ENCODE data around the gene TBRG4.

The TBRG4 gene

DNA sequence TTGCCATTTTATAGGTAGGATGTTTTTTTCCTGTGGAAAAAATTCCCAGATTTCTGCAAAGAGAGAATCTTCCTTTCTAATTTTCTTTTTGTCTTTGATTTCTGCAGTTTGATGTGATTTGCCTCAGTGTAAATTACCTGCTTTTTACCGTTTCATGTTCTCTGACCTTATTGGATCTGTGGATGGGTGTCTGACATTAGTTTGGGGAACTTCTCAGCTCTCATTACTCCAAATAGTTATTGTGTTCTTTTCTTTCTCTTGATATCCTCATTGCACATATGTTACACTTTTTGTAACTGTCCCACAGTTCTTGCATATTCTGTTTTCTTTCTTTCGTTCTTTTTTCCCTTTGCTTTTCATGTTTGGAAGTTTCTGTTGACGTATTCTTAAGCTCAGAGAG, 51.2 kb downstream of the TBRG4 start:
- FAIRE-seq (no peak), DNase-seq (ENCODE audit: low spot score) (no peak)

DNA sequence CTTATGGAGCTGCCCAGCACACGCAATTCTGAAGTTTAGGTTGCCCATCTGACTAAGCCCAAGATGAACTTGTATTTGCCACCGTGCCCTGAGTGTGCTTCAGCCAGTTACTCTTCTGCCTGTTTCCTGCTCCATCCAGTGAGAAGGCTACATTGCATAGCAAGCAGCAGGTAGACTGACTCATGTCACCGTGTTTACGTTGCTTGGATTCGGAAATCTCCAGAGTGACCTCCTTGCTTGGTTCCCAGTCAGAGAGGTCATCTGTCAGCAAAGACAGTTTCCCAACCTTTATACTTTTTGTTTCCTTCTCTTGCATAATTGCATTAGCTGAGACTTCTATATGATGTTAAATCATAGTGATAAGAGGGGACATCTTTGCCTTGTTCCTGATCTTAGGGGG, 53.6 kb downstream of the TBRG4 start:
- no peak for FAIRE-seq
- no peak for DNase-seq (ENCODE audit: low spot score)

DNA sequence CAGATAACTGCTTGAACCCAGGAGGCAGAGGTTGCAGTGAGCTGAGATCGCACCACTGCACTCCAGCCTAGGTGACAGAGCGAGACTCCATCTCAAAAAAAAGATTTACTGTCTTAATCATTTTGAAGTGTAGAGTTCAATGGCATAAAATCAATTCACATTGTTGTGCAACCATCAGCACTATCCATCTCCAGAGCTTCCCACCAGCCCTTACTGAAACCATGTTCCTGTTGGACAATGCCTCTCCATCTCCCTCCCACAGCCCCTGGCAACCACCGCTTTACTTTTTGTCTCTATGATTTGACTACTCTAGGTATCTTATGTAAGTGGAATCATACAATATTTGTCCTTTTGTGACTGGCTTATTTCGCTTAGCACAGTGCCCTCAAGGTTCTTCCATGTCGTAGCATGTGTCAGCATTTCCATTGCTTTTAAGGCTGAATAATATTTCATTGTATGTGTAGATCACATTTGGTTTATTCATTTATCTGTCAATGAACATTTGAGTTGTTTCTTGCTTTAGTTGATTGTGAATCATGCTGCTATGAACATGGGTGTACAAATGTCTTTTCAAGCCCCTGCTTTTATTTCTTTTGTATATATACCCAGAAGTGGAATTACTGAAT, 55.8 kb downstream of the TBRG4 start:
- FAIRE-seq (no peak), DNase-seq (ENCODE audit: low spot score) (no peak)

DNA sequence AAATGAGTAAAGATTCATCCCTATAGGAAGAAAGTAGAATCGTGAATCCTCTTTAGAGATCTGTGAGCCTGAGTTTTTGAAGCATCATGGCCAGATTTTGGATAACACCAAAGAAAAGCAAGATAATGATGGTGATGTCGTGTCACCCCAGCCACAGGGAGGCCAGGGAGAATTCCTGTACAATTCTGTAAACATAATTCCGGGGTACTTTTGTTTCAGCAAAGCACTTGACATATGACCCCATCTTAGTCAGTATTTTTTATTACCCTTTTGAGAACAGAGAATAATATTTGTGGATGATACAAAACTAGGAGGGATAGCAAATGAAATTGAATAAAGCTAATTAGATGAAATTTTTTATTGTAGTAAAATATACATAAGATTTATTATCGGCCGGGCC, 56.5 kb downstream of the TBRG4 start:
- FAIRE-seq = no peak

DNA sequence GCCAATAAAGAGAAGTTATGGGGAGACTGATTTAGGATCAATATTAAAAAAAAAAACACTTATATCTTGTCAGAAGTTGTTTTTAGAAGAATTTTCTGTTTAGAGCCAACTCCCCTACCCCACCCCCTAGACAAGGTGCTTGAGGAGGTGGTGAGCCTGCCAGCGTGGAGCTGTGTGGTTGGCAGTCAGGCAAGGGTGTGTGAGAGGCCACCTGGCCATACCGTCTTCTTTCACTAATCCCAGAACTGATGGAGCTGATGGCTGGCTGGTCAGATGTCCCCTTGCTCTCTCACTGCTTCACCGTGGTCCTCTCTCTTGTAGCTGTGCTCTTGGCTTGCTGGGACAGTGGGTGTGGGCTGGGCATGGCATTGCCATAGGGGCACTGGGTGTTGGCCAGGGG, 57.1 kb downstream of the TBRG4 start:
- DNase-seq (ENCODE audit: low spot score) (no peak), FAIRE-seq (peak; percentile 46)

More for the DNA sequence above, 56.5 kb downstream of the TBRG4 start:
- no peak for DNase-seq (ENCODE audit: low spot score)

DNA sequence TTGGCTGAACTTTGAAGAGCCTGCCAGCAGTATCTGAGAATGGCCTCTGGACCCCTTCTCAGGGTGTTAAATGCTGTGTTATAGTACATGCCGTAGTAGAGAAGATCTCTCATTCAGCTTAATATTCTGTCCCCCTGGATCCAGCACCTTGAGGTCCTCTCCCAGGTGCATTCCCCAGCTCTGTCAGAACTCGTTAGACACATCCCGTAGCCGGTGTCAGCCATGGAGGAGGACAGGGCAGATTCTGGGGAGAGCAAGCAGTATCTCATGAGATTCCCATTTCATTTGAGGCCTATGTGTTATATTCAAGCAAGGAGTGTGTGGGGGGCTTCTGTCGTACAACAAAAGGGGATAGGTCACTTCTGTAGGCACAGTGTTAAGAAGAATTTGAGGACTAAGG, 57.6 kb downstream of the TBRG4 start:
- DNase-seq (ENCODE audit: low spot score) (no peak), FAIRE-seq (peak; percentile 20)

DNA sequence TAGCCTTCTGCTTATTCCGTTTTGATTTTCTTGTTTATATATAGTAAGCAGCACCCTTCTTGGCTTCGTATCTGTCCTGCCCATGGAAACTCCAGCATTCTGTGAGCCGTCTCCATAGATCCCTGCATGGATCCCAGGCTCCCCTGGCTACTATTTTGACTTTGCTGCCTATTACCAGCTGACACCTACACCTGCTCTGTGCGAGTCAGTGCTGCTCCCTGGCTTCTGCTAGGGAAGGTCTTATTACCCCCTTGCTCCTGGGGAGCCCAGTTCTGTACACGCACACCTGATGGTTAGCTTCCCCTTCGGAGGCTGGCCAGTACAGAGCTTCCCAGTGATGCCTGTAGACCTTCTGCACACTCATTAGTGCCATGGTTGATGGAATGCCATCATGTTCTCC, 58.1 kb downstream of the TBRG4 start:
- FAIRE-seq (no peak), DNase-seq (ENCODE audit: low spot score) (no peak)

DNA sequence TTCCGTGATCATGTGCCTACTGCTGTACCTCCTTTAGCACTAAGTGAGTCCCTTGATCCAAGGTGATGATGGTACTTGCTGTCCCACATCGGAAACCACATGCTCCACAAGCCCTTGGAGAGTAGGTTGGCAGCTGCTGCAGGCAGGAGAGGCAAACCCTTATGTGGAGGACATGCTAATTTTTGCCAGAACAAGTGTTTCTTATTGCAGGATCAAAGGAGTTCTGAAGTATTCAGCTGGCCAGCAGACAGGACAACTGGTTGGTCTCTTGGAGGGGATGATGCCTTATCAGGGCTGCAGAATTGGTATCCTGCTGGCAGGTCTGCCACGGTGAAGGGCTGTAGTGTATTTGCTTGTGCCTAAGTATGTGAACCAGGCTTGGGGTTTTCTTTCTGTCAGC, 59.5 kb downstream of the TBRG4 start:
- FAIRE-seq = no peak
- DNase-seq (ENCODE audit: low spot score) = no peak

DNA sequence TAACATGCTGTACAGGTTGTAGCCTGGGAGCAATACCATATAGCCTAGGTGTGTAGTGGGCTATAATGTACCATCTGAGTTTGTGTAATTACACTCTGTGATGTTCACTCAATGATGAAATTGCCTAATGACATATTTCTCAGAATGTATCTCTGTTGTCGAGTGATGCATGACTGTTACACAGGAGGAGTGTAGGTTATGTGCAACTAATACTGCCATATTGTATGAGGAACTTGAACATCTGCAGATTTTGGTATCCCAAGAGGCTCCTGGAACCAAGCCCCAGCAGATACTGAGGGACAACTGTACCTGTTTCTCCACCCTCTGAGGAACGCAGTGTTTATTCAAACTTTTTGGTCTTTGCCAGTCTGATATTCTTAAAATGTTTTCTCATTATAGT, 61.3 kb downstream of the TBRG4 start:
- DNase-seq (ENCODE audit: low spot score) (no peak), FAIRE-seq (peak; percentile 79)
